ENCODE data around the gene ZFYVE27.

Gene ZFYVE27

DNA sequence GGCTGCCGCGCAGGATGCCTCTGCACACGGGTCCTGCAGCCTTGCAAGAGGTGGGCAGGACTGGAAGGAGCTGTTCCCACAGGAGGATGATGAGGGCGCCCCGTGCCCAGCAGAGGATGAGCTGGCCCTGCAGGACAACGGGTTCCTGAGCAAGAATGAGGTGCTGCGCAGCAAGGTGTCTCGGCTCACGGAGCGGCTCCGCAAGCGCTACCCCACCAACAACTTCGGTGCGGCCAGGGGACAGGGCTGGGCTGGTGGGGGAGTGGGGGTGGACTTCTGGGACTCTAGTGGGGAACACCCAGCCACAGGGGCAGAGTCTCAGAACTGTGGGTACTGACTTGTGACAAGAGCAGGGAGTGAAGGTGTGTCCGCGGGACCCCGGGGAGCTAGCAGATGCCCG is 16.0 kb downstream of the ZFYVE27 start:
- no peak for DNase-seq

DNA sequence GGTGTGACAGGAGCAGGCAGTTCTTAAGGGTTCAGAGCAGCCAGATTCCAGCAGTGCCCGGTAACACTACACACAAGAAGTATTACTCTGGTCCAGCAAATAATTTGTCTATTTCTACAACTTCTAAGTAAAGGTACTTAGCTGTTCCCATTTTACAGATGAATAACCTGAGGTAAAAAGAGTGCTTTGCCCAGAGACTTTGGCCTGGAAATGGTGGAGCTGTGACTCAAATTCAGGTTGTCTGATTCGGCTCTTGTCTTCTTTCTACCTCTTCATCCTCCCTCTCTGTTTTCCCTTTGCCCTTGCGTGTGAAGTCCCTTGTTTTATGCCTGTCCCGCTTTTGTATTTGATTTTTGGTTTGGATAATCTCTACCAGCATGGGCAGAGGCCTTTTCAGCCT is 17.8 kb downstream of the ZFYVE27 start:
- no peak for DNase-seq

DNA sequence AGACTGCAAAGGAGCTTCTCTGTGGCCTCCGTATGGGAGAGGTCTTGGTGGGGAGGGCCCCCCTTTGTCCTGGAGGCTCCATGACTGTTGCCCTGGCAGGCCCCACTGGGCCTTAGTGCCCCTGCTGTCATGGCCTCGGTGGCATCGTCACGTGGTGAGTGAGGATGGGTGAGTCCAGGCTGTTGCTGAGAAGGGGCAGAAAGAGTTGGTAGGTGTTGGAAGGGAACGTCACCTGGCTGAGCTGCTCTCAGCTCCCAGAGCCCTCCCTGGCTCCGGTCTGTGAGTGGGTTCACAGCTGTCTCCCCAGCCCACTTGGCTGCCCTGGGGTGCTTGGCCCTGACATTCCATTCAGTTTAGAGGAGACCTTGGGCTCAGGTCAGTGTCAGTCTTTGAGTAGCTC is 18.8 kb downstream of the ZFYVE27 start:
- no peak for DNase-seq

DNA sequence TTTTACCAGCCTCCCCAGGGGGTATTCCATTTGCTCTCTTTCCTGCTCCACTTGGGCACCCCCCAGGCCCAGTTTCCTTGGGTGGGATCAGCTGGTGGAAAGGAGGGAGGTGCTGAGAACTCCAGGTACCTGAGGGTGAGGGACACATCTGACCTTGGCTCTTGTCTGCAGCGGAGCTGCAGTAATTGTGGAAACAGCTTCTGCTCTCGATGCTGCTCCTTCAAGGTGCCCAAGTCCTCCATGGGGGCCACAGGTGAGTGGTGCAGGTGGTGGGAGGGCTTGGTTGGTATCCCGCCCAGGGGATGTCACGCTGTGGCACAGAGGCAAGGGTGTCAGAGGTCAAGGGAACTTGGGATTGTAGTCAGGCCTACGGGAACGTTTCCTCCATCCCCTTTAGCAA is 20.5 kb downstream of the ZFYVE27 start:
- no peak for DNase-seq

DNA sequence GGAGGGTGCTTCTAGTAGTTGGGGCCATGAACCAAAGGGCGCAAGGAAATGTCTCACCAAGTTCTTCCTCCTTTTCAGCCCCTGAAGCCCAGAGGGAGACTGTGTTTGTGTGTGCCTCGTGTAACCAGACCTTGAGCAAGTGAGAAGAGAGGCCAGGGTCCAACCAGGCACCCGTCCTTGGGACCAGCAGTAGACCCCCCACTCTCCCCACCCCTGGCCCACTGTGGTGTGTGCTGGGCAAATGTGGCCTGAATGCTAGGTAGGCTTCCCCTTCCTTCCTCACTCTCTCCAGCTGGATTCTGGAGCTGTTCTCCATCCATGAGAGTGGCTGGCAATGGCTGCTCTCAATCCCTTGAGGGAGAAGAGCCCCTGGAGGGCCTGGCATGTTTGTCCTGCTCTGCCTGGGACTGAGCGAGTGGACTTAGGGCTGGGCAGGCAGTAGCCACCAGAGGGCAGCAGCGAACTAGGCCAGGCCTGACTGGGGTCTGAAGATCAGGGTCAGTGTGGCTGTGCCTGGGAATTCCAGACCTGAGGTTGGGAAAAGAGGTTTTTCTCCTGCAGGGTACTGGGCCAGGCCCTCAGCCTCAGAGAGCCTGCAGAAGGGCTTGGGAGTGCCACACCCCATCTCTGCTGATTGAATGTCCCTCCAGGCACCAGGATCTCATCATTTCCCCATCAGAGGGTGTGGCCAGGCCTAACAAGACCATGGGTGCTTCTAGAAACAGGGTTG is 22.4 kb downstream of the ZFYVE27 start:
- peak; percentile 68 for DNase-seq

DNA sequence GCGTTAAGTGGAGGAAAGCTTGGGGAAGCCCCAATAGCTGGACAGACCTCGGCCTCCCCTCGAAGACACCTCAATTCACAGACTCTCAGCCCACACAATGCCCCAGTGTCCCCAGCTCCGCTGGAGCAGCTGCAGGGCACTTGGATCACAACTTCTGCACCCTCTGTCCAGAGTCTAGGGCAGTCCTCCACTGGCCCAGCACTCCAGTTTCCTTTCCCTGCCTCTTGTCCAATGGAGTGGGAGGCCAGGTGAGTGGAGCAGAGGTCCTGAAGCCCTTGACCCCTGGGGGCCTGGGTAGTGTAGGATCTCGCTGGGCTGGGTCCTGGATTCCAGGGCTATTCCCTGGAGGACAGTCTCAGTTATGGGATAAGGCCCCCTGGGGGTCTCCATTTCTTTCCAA is 23.0 kb downstream of the ZFYVE27 start:
- no peak for DNase-seq

DNA sequence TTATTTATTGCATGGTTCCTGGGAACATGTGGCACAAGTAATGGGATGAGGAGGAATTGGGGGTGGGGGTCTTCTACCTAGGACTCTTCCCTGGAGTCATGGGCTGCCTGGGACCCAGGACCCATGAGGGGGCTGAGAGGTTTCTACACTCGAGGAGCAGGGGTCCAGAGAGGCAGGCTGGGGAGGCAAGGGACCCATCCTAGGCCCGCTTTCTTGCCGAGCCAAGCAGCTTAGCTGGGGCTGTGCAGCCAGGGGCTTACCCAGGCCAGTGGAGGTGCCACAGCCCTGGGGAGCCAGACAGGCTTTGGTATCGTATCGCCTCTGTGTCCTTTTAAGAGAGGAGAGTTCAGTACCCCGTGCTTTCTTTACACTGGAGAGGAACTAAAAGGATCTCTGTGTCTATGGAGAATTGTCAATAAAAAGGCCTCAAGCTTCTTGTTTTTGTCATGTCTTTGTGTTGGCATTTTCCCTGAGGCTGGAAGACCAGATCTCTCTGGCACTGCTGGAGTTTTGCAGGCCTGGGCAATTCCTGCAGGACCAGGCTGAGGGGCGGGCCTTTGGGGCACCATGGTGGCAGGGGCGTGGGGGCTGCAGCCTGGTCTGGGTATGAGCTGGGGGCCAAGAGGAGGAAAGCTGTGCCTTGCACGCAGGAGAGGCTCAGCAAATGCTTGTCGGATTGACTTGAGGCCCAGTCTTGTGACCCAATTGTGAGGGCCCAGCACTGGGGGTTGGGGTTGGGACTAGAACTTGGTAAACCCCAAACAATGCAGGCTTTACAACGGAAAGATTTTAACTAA is 23.7 kb downstream of the ZFYVE27 start:
- no peak for DNase-seq

DNA sequence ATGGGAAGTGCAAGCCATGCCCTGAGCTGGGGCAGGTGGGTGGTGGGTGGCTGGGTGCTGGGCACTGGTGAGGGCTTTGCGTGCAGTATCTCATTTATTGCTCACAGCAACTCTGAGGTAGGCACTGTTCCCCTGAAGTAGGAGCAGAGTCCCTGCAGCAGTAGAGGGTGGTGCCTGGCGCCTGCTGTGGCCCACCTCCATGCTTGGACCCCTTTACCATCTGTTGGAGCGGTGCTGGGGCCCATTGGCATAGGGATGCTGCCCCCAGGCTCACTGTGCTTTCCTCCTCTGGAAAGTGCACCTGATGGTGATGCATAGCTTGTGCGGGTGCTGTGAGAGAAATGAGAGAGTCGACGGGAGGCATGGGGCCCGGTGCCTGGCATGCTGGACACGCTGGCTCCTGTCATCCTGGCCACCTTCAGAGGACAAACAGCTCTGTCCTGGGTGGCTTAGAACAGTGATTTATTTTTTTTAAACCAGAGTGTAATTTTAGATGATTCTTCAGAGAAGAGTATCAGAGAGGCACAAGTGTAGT is 24.5 kb downstream of the ZFYVE27 start:
- no peak for DNase-seq

DNA sequence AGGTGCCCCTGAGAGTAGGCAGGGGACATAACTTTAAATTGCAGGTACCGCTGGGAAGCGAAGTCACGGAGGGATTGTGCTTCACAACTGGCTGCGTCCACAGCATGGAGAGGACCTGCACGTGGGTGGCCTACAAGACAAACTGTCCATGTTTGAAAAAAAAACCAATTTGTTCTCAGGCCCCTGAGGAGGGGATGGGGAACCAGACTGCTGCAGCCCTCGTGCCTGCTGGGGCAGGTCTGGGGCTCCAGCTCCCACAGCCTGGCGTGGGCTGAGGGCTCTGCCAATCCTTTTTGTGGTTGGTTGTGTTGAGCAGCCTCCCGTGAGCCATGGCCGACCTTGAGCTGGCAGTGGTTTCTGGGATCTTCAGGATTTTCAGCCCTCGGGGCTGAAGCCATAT is 25.1 kb downstream of the ZFYVE27 start:
- DNase-seq = no peak

DNA sequence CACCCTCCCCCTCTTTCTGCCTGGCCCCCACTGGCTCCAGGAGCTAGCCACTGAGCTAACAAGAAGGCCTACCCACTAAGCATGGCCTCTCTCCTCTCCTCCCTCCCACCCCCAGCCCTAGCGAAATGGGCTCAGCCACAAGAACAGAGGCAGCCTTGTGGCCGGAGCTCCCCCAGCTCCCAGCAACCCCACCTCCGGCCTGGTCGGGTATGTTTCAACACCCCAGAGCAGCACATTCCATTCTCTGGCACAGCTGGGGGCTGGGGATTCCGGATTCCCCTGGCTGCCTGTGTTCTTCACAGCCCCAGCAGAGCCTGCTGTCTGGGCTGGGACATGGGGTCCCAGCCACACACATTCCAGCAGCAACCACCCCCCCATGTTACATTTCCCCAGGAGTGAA is 25.9 kb downstream of the ZFYVE27 start:
- DNase-seq = no peak

DNA sequence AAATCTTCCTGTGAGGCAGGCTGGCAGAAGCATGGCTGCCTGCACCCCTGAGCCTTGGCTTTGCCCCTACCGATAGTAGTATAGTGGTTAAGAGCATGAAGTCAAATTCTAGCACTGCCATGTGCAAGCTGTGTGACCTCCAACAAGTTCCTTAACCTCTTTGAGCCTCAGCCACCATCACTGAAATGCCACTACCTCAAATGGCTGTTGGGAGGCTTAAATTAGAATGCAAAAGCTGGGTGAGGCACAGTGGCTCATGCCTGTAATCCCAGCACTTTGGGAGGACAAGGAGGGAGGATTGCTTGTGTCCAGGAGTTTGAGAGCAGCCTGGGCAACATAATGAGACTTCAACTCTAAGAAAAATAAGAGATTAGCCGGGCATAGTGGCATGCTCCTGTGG is 26.5 kb downstream of the ZFYVE27 start:
- no peak for DNase-seq

DNA sequence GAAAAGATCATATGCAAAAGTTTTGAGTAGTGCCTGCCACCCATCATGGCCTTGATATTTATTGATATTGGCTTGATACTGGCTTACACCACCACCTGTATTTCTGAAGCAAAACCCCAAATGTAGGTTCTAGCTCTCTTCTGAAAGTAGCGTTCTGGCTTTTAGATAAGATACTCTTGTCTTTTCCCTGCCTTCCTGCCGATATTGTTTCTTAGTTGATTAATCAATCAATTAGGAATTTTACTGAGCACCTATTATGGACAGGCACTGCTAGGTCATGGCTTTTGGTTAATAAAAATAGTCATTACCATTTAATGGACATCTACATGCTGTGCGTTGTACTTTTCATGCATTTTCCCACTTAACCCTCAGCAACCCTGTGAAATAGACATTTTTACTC is 27.0 kb downstream of the ZFYVE27 start:
- no peak for DNase-seq

DNA sequence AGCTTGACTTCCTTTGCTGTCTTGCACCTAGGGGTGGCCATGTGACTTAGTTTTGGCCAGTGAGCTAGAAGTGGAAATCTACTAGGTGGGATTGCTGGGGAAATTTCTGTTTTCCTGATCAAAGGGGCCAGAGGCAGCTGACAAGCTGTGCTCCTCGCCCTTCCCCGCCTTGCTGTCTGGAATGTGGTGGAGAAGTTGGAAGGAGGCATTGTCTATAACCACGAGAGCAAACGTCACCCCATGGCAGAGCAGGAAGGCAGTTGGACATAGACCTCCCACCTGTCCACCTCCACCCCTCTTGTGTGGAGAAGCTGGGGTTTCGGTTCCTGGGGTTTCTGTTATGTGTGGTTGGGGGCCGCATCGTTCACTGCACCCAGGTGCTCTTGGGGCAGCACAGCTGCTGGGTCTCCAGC is 27.6 kb downstream of the ZFYVE27 start:
- no peak for DNase-seq

DNA sequence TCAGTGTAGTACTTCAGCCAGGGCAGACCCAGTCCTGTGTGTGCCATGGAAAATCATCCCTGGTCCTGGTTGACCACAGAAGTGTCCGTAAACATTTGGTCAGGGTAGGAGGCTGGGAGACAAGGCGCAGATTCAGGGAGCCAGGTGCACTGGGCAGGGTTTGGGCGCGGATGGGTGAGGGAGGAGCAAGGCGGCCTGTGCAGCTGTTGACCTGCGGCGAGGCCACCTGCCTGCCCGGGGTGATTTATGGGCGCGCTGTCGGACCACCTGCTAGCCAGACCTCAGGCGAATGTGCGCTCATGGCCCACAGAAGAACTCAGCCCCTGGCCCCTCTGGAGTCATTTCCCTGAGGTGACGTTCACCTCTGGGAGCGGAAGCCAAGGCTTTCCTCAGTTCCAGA is 28.3 kb downstream of the ZFYVE27 start:
- peak; percentile 78 for DNase-seq

DNA sequence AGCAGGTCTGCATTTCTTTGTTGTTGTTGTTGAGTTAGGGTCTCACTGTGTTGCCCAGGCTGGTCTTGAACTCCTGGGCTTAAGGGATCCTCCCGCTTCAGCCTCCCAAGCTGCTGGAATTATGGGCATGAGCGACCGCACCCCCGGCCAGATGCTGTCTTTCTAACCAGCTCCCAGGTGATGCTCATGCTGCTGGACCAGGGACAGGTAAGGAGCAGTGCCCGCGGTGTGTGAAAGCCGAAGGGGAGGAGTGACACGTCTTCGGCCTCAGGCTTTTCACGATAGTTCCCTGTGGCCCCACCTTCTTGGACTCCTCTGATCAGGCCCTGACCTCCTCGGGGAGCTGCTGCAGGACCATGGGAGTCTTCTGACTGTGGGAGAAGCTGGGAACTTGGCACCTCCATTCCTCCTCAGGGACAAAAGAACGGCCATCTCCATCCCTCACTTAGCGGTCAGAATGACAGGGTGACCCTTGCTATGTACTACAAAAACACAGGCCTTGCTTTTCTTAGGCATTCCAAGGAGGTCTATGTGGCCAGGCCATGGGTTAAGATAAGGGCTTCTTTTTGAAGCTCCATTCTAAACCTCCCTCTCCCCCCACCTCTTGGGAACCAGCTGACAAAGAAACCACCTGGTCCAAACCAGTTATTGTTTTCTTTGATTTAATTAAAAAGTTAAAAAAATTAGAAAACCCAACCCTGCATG is 29.3 kb downstream of the ZFYVE27 start:
- no peak for DNase-seq

DNA sequence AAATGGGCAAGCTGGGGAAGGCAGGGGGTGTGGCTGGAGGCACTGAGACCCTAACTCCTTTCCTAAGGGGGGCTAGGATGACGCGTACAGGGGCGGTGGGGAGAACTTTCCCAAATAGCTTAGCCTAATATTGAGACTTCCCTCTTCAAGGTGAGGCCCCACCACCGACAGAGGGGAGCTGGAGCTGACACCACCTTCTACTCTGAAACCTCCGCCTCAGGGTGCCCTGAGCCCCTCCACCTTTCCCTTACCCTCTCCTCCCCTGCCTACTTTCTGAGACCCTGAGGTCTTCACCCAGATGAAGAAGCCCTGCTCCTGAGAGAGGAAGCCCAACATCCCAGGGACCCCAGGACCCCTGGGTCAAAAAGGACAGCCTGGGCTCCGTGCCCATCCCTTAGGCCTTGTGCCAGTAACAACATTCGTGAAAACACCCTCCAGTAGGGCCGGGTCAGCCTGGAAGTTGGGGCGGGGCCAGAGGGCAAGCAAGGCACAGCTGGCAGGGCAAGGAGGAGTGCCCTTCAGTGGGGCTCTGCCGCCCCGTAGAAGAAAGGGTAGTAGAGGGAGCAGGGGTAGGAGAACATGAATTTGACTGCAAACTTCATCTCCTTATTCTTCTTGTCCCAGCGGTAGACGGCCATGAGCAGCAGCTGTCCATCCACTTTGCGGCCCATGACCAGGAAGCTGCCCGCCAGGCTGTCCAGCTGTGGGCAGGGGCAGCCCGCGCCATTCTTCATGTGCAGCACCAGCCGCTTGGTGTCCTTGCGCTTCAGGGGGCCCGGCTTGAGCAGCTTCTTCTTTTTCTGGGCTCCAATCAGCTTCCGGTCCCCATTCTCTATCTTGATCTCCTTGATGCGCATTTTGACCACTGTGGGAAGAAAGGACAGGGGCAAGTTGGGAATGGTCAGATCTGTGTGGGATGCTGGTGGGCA is 30.3 kb downstream of the ZFYVE27 start:
- no peak for DNase-seq

DNA sequence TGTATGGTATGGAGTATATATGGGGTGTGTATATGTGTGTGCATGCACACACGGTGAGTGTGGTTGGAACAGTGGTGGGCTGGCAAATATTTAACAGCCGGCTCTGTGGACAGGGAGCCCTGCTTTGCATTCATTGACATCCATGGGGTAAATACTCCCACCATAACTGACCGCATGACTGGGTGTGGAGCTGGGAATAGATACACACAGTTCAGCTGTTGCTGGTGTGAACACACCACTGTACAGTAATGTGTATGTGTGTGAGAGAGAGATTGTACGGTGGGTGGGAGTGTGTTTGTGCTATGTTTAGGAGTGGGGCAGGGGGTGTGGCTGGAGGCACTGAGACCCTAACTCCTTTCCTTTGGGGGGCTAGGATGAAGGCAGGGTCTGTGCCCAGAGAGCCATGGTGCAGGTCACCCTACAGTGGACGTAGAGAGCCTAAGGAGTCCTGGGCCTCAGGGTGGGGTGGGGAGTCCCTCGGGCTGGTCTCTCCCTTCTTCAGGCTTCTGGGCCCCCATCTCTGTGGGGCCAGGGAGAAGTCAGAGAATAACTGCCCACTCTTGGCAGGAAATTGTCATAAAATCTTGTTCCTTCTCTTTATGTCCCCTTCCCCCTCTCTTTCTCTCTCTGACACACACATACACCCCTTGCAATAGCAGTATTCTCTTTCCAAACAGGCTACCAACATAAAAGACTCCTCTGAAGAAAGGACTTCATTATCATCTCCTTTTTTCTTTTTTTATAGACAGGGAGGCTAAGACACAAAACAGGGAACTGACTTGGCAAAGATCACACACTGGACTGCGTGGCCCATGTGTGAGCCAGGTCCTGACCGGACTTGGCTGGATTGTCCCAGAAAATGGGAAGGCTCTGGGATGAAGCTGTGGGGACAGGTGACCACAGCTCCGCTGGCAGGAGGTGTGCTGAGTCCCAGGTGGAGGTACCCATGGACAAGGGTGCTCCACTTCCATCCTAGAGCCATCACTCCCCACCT is 31.7 kb downstream of the ZFYVE27 start:
- DNase-seq = no peak

DNA sequence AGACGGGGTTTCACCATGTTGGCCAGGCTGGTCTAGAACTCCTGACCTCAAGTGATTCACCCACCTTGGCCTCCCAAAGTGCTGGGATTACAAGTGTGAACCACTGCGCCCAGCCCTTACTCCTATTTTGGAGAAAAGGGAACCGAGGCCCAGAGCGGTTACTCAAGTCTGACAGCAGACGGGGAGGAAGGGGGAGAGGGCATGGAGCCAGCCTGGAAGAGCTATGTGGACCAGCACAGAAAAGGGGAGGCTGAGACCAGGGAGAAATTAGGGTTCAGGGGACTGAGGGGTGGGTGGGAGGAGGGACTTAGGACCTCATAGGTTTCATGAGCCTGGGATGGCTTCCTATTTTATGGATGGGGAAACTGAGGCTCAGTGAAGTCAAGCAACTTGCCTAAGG is 33.3 kb downstream of the ZFYVE27 start:
- DNase-seq = no peak

DNA sequence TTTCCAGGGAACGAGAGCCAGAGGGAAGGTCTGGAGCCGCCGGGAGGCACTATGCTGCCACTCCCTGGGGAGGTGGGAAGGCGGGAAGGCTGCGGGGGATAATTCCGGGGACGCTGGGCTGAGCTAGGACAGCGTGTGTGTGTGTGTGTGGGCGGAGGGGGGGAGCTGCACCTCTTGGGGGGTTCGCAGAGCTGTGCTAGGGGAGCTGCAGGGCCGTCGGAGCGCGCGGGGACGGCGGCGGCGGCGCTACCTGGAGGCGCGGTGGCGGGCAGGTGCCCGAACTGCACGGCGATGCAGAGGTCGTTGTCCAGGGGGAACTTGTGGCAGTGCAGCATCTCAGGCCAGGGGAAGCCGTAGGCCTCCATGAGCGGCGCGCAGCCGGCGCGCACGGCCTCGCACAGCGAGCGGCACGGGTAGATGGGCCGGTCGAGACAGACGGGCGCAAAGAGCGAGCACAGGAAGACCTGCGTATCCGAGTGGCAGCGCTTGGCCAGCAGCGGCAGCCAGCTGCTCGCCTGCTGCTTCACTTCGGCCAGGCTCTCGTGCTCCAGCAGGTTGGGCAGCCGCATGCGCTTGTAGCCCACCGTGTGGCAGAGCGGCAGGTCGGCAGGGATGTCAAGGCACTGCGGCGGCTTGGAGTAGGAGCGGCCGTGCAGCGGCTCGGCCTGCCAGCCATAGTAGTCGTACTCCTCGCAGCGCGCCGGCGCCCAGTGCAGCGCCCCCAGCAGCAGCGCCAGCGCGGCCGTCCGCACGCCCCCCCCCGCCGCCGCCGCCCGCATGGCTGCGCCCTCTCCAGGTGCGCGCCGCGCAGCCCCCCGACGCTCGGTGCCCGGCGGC is 34.3 kb downstream of the ZFYVE27 start:
- peak; percentile 43 for DNase-seq
